Measurements from ENCODE around the gene INTS1. TPM values are rescaled to one million over a fixed set of nuclear protein-coding genes. Genes with fewer than 3 reads are reported as not detected.

Gene INTS1
- polyA plus RNA-seq, 3 donors, result 5.5 to 64.3 (median 7.3) TPM

GRCh38 chr7:1531263-1531978 lies 27.2 kb upstream of the INTS1 start:
- Mint-ChIP-seq H3K4me1 (peaks cover 39% of the 10 kb centered on the region), H3K36me3 (peaks cover 0 to 16% of the 10 kb centered on the region in 2 donors), H3K27me3 (ENCODE audit: low read depth in 3 of 3) (peaks cover 0 to 4% (median 0%) of the 10 kb centered on the region in 3 donors), H3K27ac (peak overlapping the region; percentile 95 to 99 (median 98)), H3K9me3 (no peaks in the 10 kb centered on the region), H3K4me3 (peak overlapping the region; percentile 91 to 96)
- H3K36me3 ChIP-seq (replicated peaks in 1 of 2; ENCODE audit: control insufficient read depth in 1 of 2, insufficient read depth in 2 of 2, low read length in 2 of 2), result peaks cover 10 to 16% of the 10 kb centered on the region in 2 donors
- H4K20me1 ChIP-seq (ENCODE audit: insufficient read depth, low read length), result peaks cover 50% of the 10 kb centered on the region
- H3K27me3 ChIP-seq (ENCODE audit: control insufficient read depth in 2 of 2, insufficient read depth in 2 of 2, low read length in 2 of 2), result no peaks in the 10 kb centered on the region
- TF ChIP-seq CTCF (IDR thresholded peaks at IDR 0.05), result no peak
- intact Hi-C loops (cut with micrococcal nuclease), result loop anchor here in 1 of 2 donors (10.0 kb wide), 1 partner anchor 993 kb away; no protein-coding TSS in a partner anchor
- no peaks in the 10 kb centered on the region for H3K9me3 ChIP-seq (replicated peaks in 1 of 2; ENCODE audit: control insufficient read depth in 1 of 2, insufficient read depth in 1 of 2, low read length in 2 of 2)
- peak; percentile 39 to 64 (median 60) for DNase-seq
- H3K4me3 ChIP-seq (replicated peaks in 1 of 3; ENCODE audit: low read depth in 2 of 3, low read length in 3 of 3), result peak overlapping the region; percentile 74 to 81 (median 75)
- H3K27ac ChIP-seq (ENCODE audit: low read depth in 1 of 2, low read length in 2 of 2), result peak overlapping the region; percentile 97 to 98
- H3K4me2 ChIP-seq (replicated peaks; ENCODE audit: extremely low read depth, low read length, poor library complexity, severe bottlenecking), result peak overlapping the region; percentile 83
- no peak overlapping the region for H2AFZ ChIP-seq (ENCODE audit: insufficient read depth, low read depth, low read length, poor library complexity, severe bottlenecking)
- peak overlapping the region; percentile 84 for H3K9ac ChIP-seq (ENCODE audit: insufficient read depth, low read length, poor library complexity, severe bottlenecking)
- H3K79me2 ChIP-seq (ENCODE audit: insufficient read depth, low read length), result peaks cover 49% of the 10 kb centered on the region
- WGBS (ENCODE audit: insufficient coverage), result under 1% methylated on average over 53 of the region's 55 CpGs
- H3K4me1 ChIP-seq (ENCODE audit: control insufficient read depth in 1 of 2, insufficient read depth in 2 of 2, low read length in 2 of 2), result peaks cover 35 to 48% of the 10 kb centered on the region in 2 donors

DNA sequence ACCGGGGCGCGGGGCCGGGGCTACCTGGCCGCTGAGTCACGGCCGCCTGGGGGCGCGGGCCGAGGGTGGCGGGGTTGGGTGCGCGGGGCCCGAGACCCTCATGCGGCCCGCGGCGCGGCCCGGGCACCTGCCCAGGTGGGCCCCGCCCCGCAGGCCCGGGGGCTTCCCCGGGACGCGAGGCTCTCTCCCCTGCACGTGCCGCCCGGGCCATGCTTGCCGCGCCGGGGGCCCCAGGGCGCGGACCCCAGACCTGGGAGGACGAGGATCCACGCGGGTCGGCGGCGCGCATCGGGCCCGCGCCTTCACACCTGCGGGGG lies 26.7 kb upstream of the INTS1 start:
- no peak for TF ChIP-seq CTCF (IDR thresholded peaks at IDR 0.05)
- Histone ChIP-seq H3K27me3 (ENCODE audit: control insufficient read depth in 2 of 2, insufficient read depth in 2 of 2, low read length in 2 of 2) (no peaks in the 10 kb centered on the region), H3K9me3 (replicated peaks in 1 of 2; ENCODE audit: control insufficient read depth in 1 of 2, insufficient read depth in 1 of 2, low read length in 2 of 2) (no peaks in the 10 kb centered on the region), H3K79me2 (ENCODE audit: insufficient read depth, low read length) (peaks cover 44% of the 10 kb centered on the region), H4K20me1 (ENCODE audit: insufficient read depth, low read length) (peaks cover 45% of the 10 kb centered on the region), H2AFZ (ENCODE audit: insufficient read depth, low read depth, low read length, poor library complexity, severe bottlenecking) (no peak overlapping the region), H3K4me2 (replicated peaks; ENCODE audit: extremely low read depth, low read length, poor library complexity, severe bottlenecking) (peak overlapping the region; percentile 83), H3K4me3 (replicated peaks in 1 of 3; ENCODE audit: low read depth in 2 of 3, low read length in 3 of 3) (peak overlapping the region; percentile 74 to 81 (median 75)), H3K9ac (ENCODE audit: insufficient read depth, low read length, poor library complexity, severe bottlenecking) (peak overlapping the region; percentile 84), H3K36me3 (replicated peaks in 1 of 2; ENCODE audit: control insufficient read depth in 1 of 2, insufficient read depth in 2 of 2, low read length in 2 of 2) (peaks cover 7 to 11% of the 10 kb centered on the region in 2 donors), H3K27ac (ENCODE audit: low read depth in 1 of 2, low read length in 2 of 2) (peak overlapping the region in 1 of 2 donors; percentile 98), H3K4me1 (ENCODE audit: control insufficient read depth in 1 of 2, insufficient read depth in 2 of 2, low read length in 2 of 2) (peaks cover 38 to 54% of the 10 kb centered on the region in 2 donors)
- DNase-seq, result no peak
- intact Hi-C loops (cut with micrococcal nuclease), result loop anchor here in 1 of 2 donors (10.0 kb wide), 1 partner anchor 994 kb away; no protein-coding TSS in a partner anchor
- Mint-ChIP-seq H3K36me3 (peaks cover 0 to 11% of the 10 kb centered on the region in 2 donors), H3K9me3 (no peaks in the 10 kb centered on the region), H3K4me3 (no peak overlapping the region), H3K27me3 (ENCODE audit: low read depth in 3 of 3) (peaks cover 0 to 4% (median 0%) of the 10 kb centered on the region in 3 donors), H3K4me1 (peaks cover 42% of the 10 kb centered on the region), H3K27ac (no peak overlapping the region)
- WGBS (ENCODE audit: insufficient coverage), result 0% methylated on average over 44 of the region's 45 CpGs
